NK-92 (cell line): ENCODE results near the gene GRIK2.

Experiments
- DNase-seq: peaks from one replicate; lab custom pipeline; 2025; ENCODE audit not compliant: unreplicated experiment; lab: John Stamatoyannopoulos, UW

GRIK2 gene

GRCh38 chr6:101776919-101777350, 383.4 kb downstream of the GRIK2 start:
- DNase-seq = no peak

GRCh38 chr6:101777646-101778045, 384.1 kb downstream of the GRIK2 start:
- DNase-seq = no peak

GRCh38 chr6:101779051-101779844, 385.7 kb downstream of the GRIK2 start:
- no peak for DNase-seq

GRCh38 chr6:101783287-101783686, 389.8 kb downstream of the GRIK2 start:
- no peak for DNase-seq

GRCh38 chr6:101784094-101784493, 390.6 kb downstream of the GRIK2 start:
- no peak for DNase-seq

GRCh38 chr6:101799531-101799930, 406.0 kb downstream of the GRIK2 start:
- DNase-seq = no peak

GRCh38 chr6:101800598-101800997, 407.1 kb downstream of the GRIK2 start:
- no peak for DNase-seq

- no peak for DNase-seq
Measured at GRCh38 chr6:101803136-101803535, 409.6 kb downstream of the GRIK2 start.

- DNase-seq = no peak
Measured at GRCh38 chr6:101806241-101806640, 412.7 kb downstream of the GRIK2 start.

GRCh38 chr6:101811108-101811507, 417.6 kb downstream of the GRIK2 start:
- DNase-seq = no peak

GRCh38 chr6:101816716-101817115, 423.2 kb downstream of the GRIK2 start:
- DNase-seq = no peak

GRCh38 chr6:101818051-101818450, 424.5 kb downstream of the GRIK2 start:
- DNase-seq = no peak

GRCh38 chr6:101824551-101825345, 431.2 kb downstream of the GRIK2 start:
- no peak for DNase-seq

- no peak for DNase-seq
Measured at GRCh38 chr6:101826269-101826668, 432.8 kb downstream of the GRIK2 start.

- DNase-seq = no peak
Measured at GRCh38 chr6:101826678-101827077, 433.2 kb downstream of the GRIK2 start.

- no peak for DNase-seq
Measured at GRCh38 chr6:101830501-101831031, 437.1 kb downstream of the GRIK2 start.

- no peak for DNase-seq
Measured at GRCh38 chr6:101832371-101832770, 438.9 kb downstream of the GRIK2 start.

GRCh38 chr6:101840100-101840499, 446.6 kb downstream of the GRIK2 start:
- no peak for DNase-seq

GRCh38 chr6:101845172-101845571, 451.7 kb downstream of the GRIK2 start:
- no peak for DNase-seq

- no peak for DNase-seq
Measured at GRCh38 chr6:101845621-101846020, 452.1 kb downstream of the GRIK2 start.

- DNase-seq = no peak
Measured at GRCh38 chr6:101847690-101848089, 454.2 kb downstream of the GRIK2 start.

- no peak for DNase-seq
Measured at GRCh38 chr6:101851911-101852310, 458.4 kb downstream of the GRIK2 start.
